GM12874 (cell line): Measurements from ENCODE around the gene DNAAF6.

Experiments used
- CTCF ChIP-seq: IDR thresholded peaks from 2 replicates; pipeline ENCODE4 v1.5.1; 2011; ENCODE audit warnings: low read depth, mild to moderate bottlenecking, control low read depth, low read length, moderate library complexity; ENCODE audit not compliant: insufficient read depth

The DNAAF6 gene

GRCh38 chrX:107204068-107204605 lies 2.3 kb upstream of the DNAAF6 start:
- TF ChIP-seq CTCF = no peak

GRCh38 chrX:107206697-107207065 lies 270 bp downstream of the DNAAF6 start:
- TF ChIP-seq CTCF = no peak

GRCh38 chrX:107207089-107207488 lies 678 bp downstream of the DNAAF6 start:
- no peak for TF ChIP-seq CTCF

GRCh38 chrX:107207943-107208342 lies 1.5 kb downstream of the DNAAF6 start:
- TF ChIP-seq CTCF = no peak

- TF ChIP-seq CTCF = no peak
Measured at GRCh38 chrX:107213477-107213876, 7.1 kb downstream of the DNAAF6 start.

- TF ChIP-seq CTCF = no peak
Measured at GRCh38 chrX:107226757-107227156, 20.3 kb downstream of the DNAAF6 start.

GRCh38 chrX:107227780-107228485 lies 21.5 kb downstream of the DNAAF6 start:
- TF ChIP-seq CTCF = no peak

- TF ChIP-seq CTCF = no peak
Measured at GRCh38 chrX:107228486-107228819, 22.0 kb downstream of the DNAAF6 start.
